HepG2 (cell line): ENCODE results near the gene LDHAL6B. TPM values are rescaled to one million over a fixed set of nuclear protein-coding genes. Genes with fewer than 3 reads are reported as not detected.

Experiments used
- ATAC-seq: fragments of 200-7000 bp; cut with Tn5 transposase; 3 replicates; pipeline ENCODE4 v1.9.1; 2020; ENCODE audit warnings: mild to moderate bottlenecking, moderate library complexity
- BruUV-seq: library from RNA; stranded (reverse); fragments of 400-500 nt; replicated peaks from 2 replicates; lab custom pipeline; 2021; lab: Mats Ljungman, UMichigan
- CTCF ChIA-PET: fragments of 300-600 bp; formaldehyde crosslinking; extraction: SDS; loops from one replicate; lab custom pipeline; 2021; ENCODE audit warnings: low total read pairs, inconsistent platforms, low intra/inter-chr PET ratio; lab: Yijun Ruan, JAX
- POLR2A ChIA-PET: fragments of 350-600 bp; sonication (Branson Sonifier 250); formaldehyde crosslinking; loops from one replicate; lab custom pipeline; 2020; ENCODE audit warnings: antibody characterized with exemption, inconsistent platforms; lab: Yijun Ruan, JAX
- DNase-seq: peaks from one replicate; pipeline ENCODE4 v3.0.0-alpha.2; 2015; ENCODE audit warnings: low spot score
- FAIRE-seq: peaks from 3 replicates; lab custom pipeline; 2011; peaks lifted over from hg19 to GRCh38; lab: Jason Lieb, UNC
- H2AFZ ChIP-seq: one replicate; pipeline ENCODE4 v1.6.1; 2011; ENCODE audit warnings: low read length, inconsistent platforms
- H3K27ac ChIP-seq: fragments of 300-600 bp; 3 replicates; pipeline ENCODE4 v1.8.0; 2011; ENCODE audit warnings: mixed run types, mild to moderate bottlenecking, mixed read lengths, low read length, inconsistent platforms; ENCODE audit not compliant: insufficient read depth; ENCODE audit errors: extremely low read length
- H3K27me3 ChIP-seq, 2 experiments: fragments of 200-600 bp in 1 of 2; 2 replicates in 1 of 2; 3 replicates in 1 of 2; pipeline versions ENCODE4 v1.6.0 to v1.8.0; 2011; ENCODE audit warnings: low read length in 2 of 2, mild to moderate bottlenecking in 2 of 2, moderate library complexity in 2 of 2, inconsistent platforms in 1 of 2; ENCODE audit not compliant: insufficient read depth in 2 of 2, control insufficient read depth in 1 of 2
- H3K36me3 ChIP-seq, 2 experiments: fragments of 200-600 bp in 1 of 2; replicated peaks in 1 of 2; 2 replicates in 1 of 2; 3 replicates in 1 of 2; pipeline versions ENCODE4 v1.5.1 to v1.8.0; 2011; ENCODE audit warnings: low read length in 2 of 2, inconsistent platforms in 1 of 2; ENCODE audit not compliant: insufficient read depth in 2 of 2, control insufficient read depth in 1 of 2
- H3K4me1 ChIP-seq: 2 replicates; pipeline ENCODE4 v1.5.1; 2012; ENCODE audit warnings: low read length, inconsistent platforms; ENCODE audit not compliant: insufficient read depth
- H3K4me2 ChIP-seq: 2 replicates; pipeline ENCODE4 v1.6.0; 2011; ENCODE audit warnings: low read depth, low read length, inconsistent platforms
- H3K4me3 ChIP-seq, 3 experiments: fragments of 200-600 bp in 1 of 3; sonication (generic), shearing (Covaris generic) in 1 of 3; replicated peaks in 1 of 3; 2 replicates each; pipeline ENCODE4 v1.5.1; 2011 to 2016; ENCODE audit warnings: low read length in 3 of 3, inconsistent platforms in 2 of 3, low read depth in 2 of 3, mild to moderate bottlenecking in 2 of 3, control low read depth in 1 of 3, mixed read lengths in 1 of 3; ENCODE audit not compliant: insufficient read depth in 1 of 3
- H3K79me2 ChIP-seq: one replicate; pipeline ENCODE4 v1.6.1; 2011; ENCODE audit warnings: low read length, inconsistent platforms; ENCODE audit not compliant: insufficient read depth
- H3K9ac ChIP-seq: 2 replicates; pipeline ENCODE4 v1.6.0; 2011; ENCODE audit warnings: mild to moderate bottlenecking, low read depth, low read length, inconsistent platforms; ENCODE audit not compliant: insufficient read depth
- H3K9me3 ChIP-seq: 2 replicates; pipeline ENCODE4 v1.5.1; 2012; ENCODE audit warnings: mild to moderate bottlenecking, low read length
- H4K20me1 ChIP-seq: 2 replicates; pipeline ENCODE4 v1.6.0; 2011; ENCODE audit warnings: inconsistent platforms, mild to moderate bottlenecking, low read length, moderate library complexity; ENCODE audit not compliant: insufficient read depth
- E2F1 ChIP-seq: sonication (generic); formaldehyde crosslinking; IDR thresholded peaks from 2 replicates; pipeline ENCODE4 v1.5.0; 2020; ENCODE audit warnings: missing genetic modification reagents
- GABPA ChIP-seq, 2 experiments: IDR thresholded peaks; 2 replicates each; pipeline ENCODE4 v1.6.1; 2011 to 2016; ENCODE audit warnings: low read depth in 2 of 2, low read length in 1 of 2, missing biosample characterization in 1 of 2, missing genetic modification characterization in 1 of 2
- KLF13 ChIP-seq: sonication (generic); formaldehyde crosslinking; IDR thresholded peaks from 2 replicates; pipeline ENCODE4 v1.4.0; 2020; ENCODE audit warnings: mild to moderate bottlenecking, missing genetic modification reagents
- ONECUT2 ChIP-seq: sonication (generic); formaldehyde crosslinking; IDR thresholded peaks from 2 replicates; pipeline ENCODE4 v1.4.0; 2020; ENCODE audit warnings: missing genetic modification reagents
- TCF7 ChIP-seq: sonication (generic); IDR thresholded peaks from 2 replicates; pipeline ENCODE4 v1.6.1; 2016; ENCODE audit warnings: antibody characterized with exemption, low read depth
- TGIF2 ChIP-seq: IDR thresholded peaks from 2 replicates; pipeline ENCODE4 v1.6.1; 2016; ENCODE audit warnings: control low read depth, missing compliant biosample characterization
- ZBTB3 ChIP-seq: sonication (generic); formaldehyde crosslinking; IDR thresholded peaks from 2 replicates; pipeline ENCODE4 v1.4.0; 2020; ENCODE audit warnings: low read depth, mild to moderate bottlenecking, moderate library complexity, missing genetic modification reagents, borderline replicate concordance
- ZFX ChIP-seq: sonication (generic); formaldehyde crosslinking; IDR thresholded peaks from 2 replicates; pipeline ENCODE4 v1.4.0; 2020; ENCODE audit warnings: mild to moderate bottlenecking, low read depth, missing genetic modification reagents, moderate library complexity
- ZNF256 ChIP-seq: sonication (generic); formaldehyde crosslinking; conservative IDR thresholded peaks from 2 replicates; pipeline ENCODE4 v1.4.0; 2020; ENCODE audit warnings: missing genetic modification reagents
- ZNF510 ChIP-seq: sonication (generic); formaldehyde crosslinking; IDR thresholded peaks from 2 replicates; pipeline ENCODE4 v1.4.0; 2020; ENCODE audit warnings: low read depth, mild to moderate bottlenecking, missing genetic modification reagents
- ZNF546 ChIP-seq: sonication (generic); formaldehyde crosslinking; conservative IDR thresholded peaks from 2 replicates; pipeline ENCODE4 v1.8.1; 2023; ENCODE audit warnings: mild to moderate bottlenecking, missing genetic modification reagents
- ZNF589 ChIP-seq: sonication (generic); formaldehyde crosslinking; conservative IDR thresholded peaks from 2 replicates; pipeline ENCODE4 v1.8.0; 2022; ENCODE audit warnings: mild to moderate bottlenecking, moderate library complexity, missing genetic modification reagents
- ZNF773 ChIP-seq: sonication (generic); formaldehyde crosslinking; IDR thresholded peaks from 2 replicates; pipeline ENCODE4 v1.4.0; 2020; ENCODE audit warnings: missing genetic modification reagents, borderline replicate concordance
- ZNF775 ChIP-seq: sonication (generic); formaldehyde crosslinking; IDR thresholded peaks from 2 replicates; pipeline ENCODE4 v1.4.0; 2020; ENCODE audit warnings: missing genetic modification reagents, mild to moderate bottlenecking, moderate library complexity, borderline replicate concordance
- WGBS: methylation state at CpG from one replicate; pipeline ENCODE4 v1.1.6; 2017; ENCODE audit warnings: low lambda C conversion rate; 5-methylcytosine and 5-hydroxymethylcytosine counted together
- in situ Hi-C: cut with HindIII; loops from 2 replicates; pipeline ENCODE4 v1.10.0; 2017; ENCODE audit warnings: low pct_unique_long_range_greater_than_20kb; ENCODE audit not compliant: extremely low pct_ligation_motif_present
- intact Hi-C: fragments of 100-400 bp; cut with micrococcal nuclease; formaldehyde crosslinking; loops from one replicate; pipeline ENCODE4 v1.10.0; 2022; ENCODE audit not compliant: unreplicated experiment
- polyA plus RNA-seq, 8 experiments: library from polyadenylated mRNA; depleted of rRNA in 3 of 8; stranded (reverse) in 7 of 8; unstranded in 1 of 8; fragments of >200 nt; fragmentation: Illumina TruSeq in 4 of 8; extraction: Trizol in 4 of 8; gene quantifications; 2 replicates each; pipeline versions ENCODE4 v1.2.1 to v1.2.3, GENCODE V29; 2011 to 2016; ENCODE audit warnings: low read depth in 4 of 8, missing spikeins in 1 of 8, mixed read lengths in 1 of 8; ENCODE audit not compliant: insufficient read depth in 1 of 8
- total RNA-seq, 5 experiments: library from RNA; depleted of rRNA; stranded (reverse); fragments of >200 nt; fragmentation: Illumina TruSeq; extraction: Trizol; gene quantifications; 2 replicates each; pipeline ENCODE4 v1.2.3, GENCODE V29; 2016; ENCODE audit warnings: low read depth in 1 of 5
- TF ChIP-seq, protein P1 (sequence below): sonication (generic); formaldehyde crosslinking; IDR thresholded peaks from 2 replicates; pipeline ENCODE4 v1.5.1; 2020; ENCODE audit warnings: mild to moderate bottlenecking, moderate library complexity, missing genetic modification reagents

LDHAL6B gene
- total and polyA plus RNA-seq, 2 of the 13 experiments (the other 11 are each of a cell fraction or from before 2014, with no cell fraction given) = not detected

DNA sequence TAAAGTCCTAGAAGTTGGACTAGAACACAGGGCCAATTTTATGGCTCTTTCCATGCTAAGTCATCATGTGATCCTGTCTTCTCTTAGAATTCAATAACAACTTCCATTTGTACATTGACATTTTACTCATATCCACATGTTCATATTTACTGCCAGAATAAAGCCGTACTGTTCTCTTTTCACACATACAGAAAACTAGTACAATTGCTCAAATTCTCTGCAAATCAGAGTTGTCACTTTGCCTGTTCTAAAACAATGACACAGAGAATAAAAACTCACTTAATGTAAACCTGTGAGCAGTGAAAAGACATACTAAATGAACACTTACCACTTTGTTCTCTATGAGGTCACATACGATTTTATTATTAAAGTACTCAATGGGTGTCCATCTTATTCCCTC, 3.5 kb downstream of the LDHAL6B start:
- Histone ChIP-seq H3K36me3 (peaks cover 10 to 42% of the 10 kb centered on the region in 2 experiments), H3K4me3 (no peak overlapping the region), H3K27me3 (no peaks in the 10 kb centered on the region), H3K9ac (no peak overlapping the region), H3K27ac (no peak overlapping the region)
- no peak for ATAC-seq
- CTCF ChIA-PET = no interaction called here
- DNase-seq = no peak
- POLR2A ChIA-PET = no interaction called here
- WGBS = 98% methylated on average over 2 of the region's 2 CpGs
- no peak for TF ChIP-seq ZNF546 (CRISPR knock-in tag)
- TF ChIP-seq ZBTB3 (CRISPR knock-in tag) = no peak
- TF ChIP-seq, all 625 proteins: peak for 0
- no peak overlapping the region for H3K4me2 ChIP-seq
- in situ Hi-C loops (no loop called here), intact Hi-C loops (no loop called here)
- H3K79me2 ChIP-seq = no peaks in the 10 kb centered on the region
- H4K20me1 ChIP-seq = no peaks in the 10 kb centered on the region
- no peaks in the 10 kb centered on the region for H3K4me1 ChIP-seq
- no peak overlapping the region for H2AFZ ChIP-seq
- no peaks in the 10 kb centered on the region for H3K9me3 ChIP-seq
- no TSS peak for BruUV-seq
- FAIRE-seq = no peak

- no peak overlapping the region for H3K4me3 ChIP-seq
- peaks cover 7 to 19% of the 10 kb centered on the region in 2 experiments; a peak in 4 of 5 replicates for H3K36me3 ChIP-seq
- no peak overlapping the region for H3K27ac ChIP-seq
- ChIA-PET POLR2A (no interaction called here), CTCF (no interaction called here)
- H2AFZ ChIP-seq = no peak overlapping the region
- H4K20me1 ChIP-seq = no peaks in the 10 kb centered on the region
- H3K4me1 ChIP-seq = peaks cover 9% of the 10 kb centered on the region; the same call in 1 of the 2 replicates
- intact Hi-C loops (no loop called here), in situ Hi-C loops (no loop called here)
- WGBS = 87% methylated on average over 5 of the region's 5 CpGs
- ATAC-seq = no peak
- H3K9ac ChIP-seq = no peak overlapping the region
- no peaks in the 10 kb centered on the region for H3K9me3 ChIP-seq
- H3K27me3 ChIP-seq = no peaks in the 10 kb centered on the region
- BruUV-seq = no TSS peak
- no peak for TF ChIP-seq GABPA (IDR thresholded peaks at IDR 0.05; ENCODE audit: low read depth, low read length)
- no peak for TF ChIP-seq GABPA (CRISPR knock-in tag; IDR thresholded peaks at IDR 0.05; ENCODE audit: low read depth)
- no peak for TF ChIP-seq KLF13 (CRISPR knock-in tag)
- TF ChIP-seq ZNF510 = no peak
- TF ChIP-seq E2F1 (CRISPR knock-in tag) = no peak
- no peak for TF ChIP-seq TCF7
- no peak for TF ChIP-seq ZFX
- TF ChIP-seq ONECUT2 (CRISPR knock-in tag) = no peak
- TF ChIP-seq ZNF775 = no peak
- no peak for TF ChIP-seq ZNF256 (CRISPR knock-in tag)
- no peak for TF ChIP-seq ZNF773 (CRISPR knock-in tag)
- TF ChIP-seq, protein P1, sequence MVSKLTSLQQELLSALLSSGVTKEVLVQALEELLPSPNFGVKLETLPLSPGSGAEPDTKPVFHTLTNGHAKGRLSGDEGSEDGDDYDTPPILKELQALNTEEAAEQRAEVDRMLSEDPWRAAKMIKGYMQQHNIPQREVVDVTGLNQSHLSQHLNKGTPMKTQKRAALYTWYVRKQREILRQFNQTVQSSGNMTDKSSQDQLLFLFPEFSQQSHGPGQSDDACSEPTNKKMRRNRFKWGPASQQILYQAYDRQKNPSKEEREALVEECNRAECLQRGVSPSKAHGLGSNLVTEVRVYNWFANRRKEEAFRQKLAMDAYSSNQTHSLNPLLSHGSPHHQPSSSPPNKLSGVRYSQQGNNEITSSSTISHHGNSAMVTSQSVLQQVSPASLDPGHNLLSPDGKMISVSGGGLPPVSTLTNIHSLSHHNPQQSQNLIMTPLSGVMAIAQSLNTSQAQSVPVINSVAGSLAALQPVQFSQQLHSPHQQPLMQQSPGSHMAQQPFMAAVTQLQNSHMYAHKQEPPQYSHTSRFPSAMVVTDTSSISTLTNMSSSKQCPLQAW (CRISPR knock-in tag) = no peak
- TF ChIP-seq TGIF2 (CRISPR knock-in tag) = no peak
- no peak for TF ChIP-seq ZNF589 (CRISPR knock-in tag)
- FAIRE-seq = no peak
- no peaks in the 10 kb centered on the region for H3K79me2 ChIP-seq
- no peak for DNase-seq
- no peak overlapping the region for H3K4me2 ChIP-seq
These were observed 10.3 kb downstream of the LDHAL6B start for GRCh38 chr15:59216911-59217310.
